K562 (cell line): ENCODE data around the gene NUDT12. TPM values are rescaled to one million over a fixed set of nuclear protein-coding genes. Genes with fewer than 3 reads are reported as not detected.

Experiments used
- ATAC-seq: fragments of 200-7000 bp; cut with Tn5 transposase; 3 replicates; pipeline ENCODE4 v1.9.1; 2020; ENCODE audit warnings: moderate library complexity
- BruUV-seq: library from RNA; stranded (reverse); fragments of 400-500 nt; replicated peaks from 2 replicates; lab custom pipeline; 2021; lab: Mats Ljungman, UMichigan
- CTCF ChIA-PET: fragments of 300-600 bp; formaldehyde crosslinking; extraction: SDS; loops from one replicate; lab custom pipeline; 2021; ENCODE audit warnings: low intra/inter-chr PET ratio; lab: Yijun Ruan, JAX
- POLR2A ChIA-PET: fragments of 300-600, 350-650 bp; sonication (Branson Sonifier 250); formaldehyde crosslinking; extraction: SDS; loops from one replicate; lab custom pipeline; 2021; ENCODE audit warnings: antibody characterized with exemption, inconsistent platforms; lab: Yijun Ruan, JAX
- DNase-seq, 4 experiments: peaks; one replicate each; pipeline versions ENCODE4 v3.0.0 to v3.0.0-alpha.2; 2011 to 2018; ENCODE audit warnings: low spot score in 3 of 4, mixed read lengths in 3 of 4; ENCODE audit errors: extremely low read depth in 1 of 4
- FAIRE-seq: peaks from 2 replicates; lab custom pipeline; 2011; peaks lifted over from hg19 to GRCh38; lab: Jason Lieb, UNC
- H2AFZ ChIP-seq: 2 replicates; pipeline ENCODE4 v1.6.0; 2011; ENCODE audit warnings: low read depth, low read length, control low read depth, inconsistent platforms
- H3K27ac ChIP-seq: fragments of 200-600 bp; 3 replicates; pipeline ENCODE4 v1.8.0; 2011; ENCODE audit warnings: low read depth, mild to moderate bottlenecking, control low read depth, inconsistent platforms, low read length, moderate library complexity, mixed read lengths; ENCODE audit errors: extremely low read depth
- H3K27me3 ChIP-seq, 2 experiments: fragments of 300-600 bp in 1 of 2; 2 replicates in 1 of 2; 3 replicates in 1 of 2; pipeline versions ENCODE4 v1.6.0 to v1.8.0; 2011; ENCODE audit warnings: inconsistent platforms in 2 of 2, low read length in 2 of 2, mild to moderate bottlenecking in 1 of 2, mixed read lengths in 1 of 2, moderate library complexity in 1 of 2; ENCODE audit not compliant: control insufficient read depth in 2 of 2, insufficient read depth in 2 of 2
- H3K36me3 ChIP-seq: fragments of 300-600 bp; 3 replicates; pipeline ENCODE4 v1.8.0; 2011; ENCODE audit warnings: mild to moderate bottlenecking, low read length, inconsistent platforms; ENCODE audit not compliant: control insufficient read depth, insufficient read depth
- H3K4me1 ChIP-seq, 2 experiments: fragments of 200-600 bp in 1 of 2; replicated peaks in 1 of 2; 2 replicates in 1 of 2; 3 replicates in 1 of 2; pipeline versions ENCODE4 v1.5.1 to v1.8.0; 2011; ENCODE audit warnings: inconsistent platforms in 2 of 2, low read length in 2 of 2, mild to moderate bottlenecking in 1 of 2, mixed read lengths in 1 of 2, moderate library complexity in 1 of 2; ENCODE audit not compliant: control insufficient read depth in 2 of 2, insufficient read depth in 2 of 2
- H3K4me2 ChIP-seq: 2 replicates; pipeline ENCODE4 v1.6.1; 2011; ENCODE audit warnings: low read length, control low read depth, inconsistent platforms, mixed read lengths; ENCODE audit not compliant: insufficient read depth
- H3K4me3 ChIP-seq: fragments of 200-600 bp; sonication (generic), shearing (Covaris generic); 2 replicates; pipeline ENCODE4 v1.5.1; 2016; ENCODE audit warnings: control low read depth, inconsistent platforms
- H3K79me2 ChIP-seq: fragments of 200-600 bp; 3 replicates; pipeline ENCODE4 v1.8.0; 2011; ENCODE audit warnings: low read length, inconsistent platforms; ENCODE audit not compliant: control insufficient read depth, insufficient read depth
- H3K9ac ChIP-seq, 2 experiments: 2 replicates each; pipeline versions ENCODE4 v1.6.0 to v1.6.1; 2011; ENCODE audit warnings: low read depth in 2 of 2, low read length in 2 of 2, control low read depth in 1 of 2, inconsistent platforms in 1 of 2, mild to moderate bottlenecking in 1 of 2, mixed read lengths in 1 of 2; ENCODE audit not compliant: insufficient read depth in 1 of 2
- H3K9me1 ChIP-seq: one replicate; pipeline ENCODE4 v1.6.0; 2011; ENCODE audit warnings: inconsistent platforms, mild to moderate bottlenecking, low read length, moderate library complexity; ENCODE audit not compliant: control insufficient read depth, insufficient read depth
- H3K9me3 ChIP-seq: replicated peaks from 2 replicates; pipeline ENCODE4 v1.5.1; 2011; ENCODE audit warnings: low read depth, low read length, inconsistent platforms; ENCODE audit not compliant: control insufficient read depth, insufficient read depth
- H4K20me1 ChIP-seq: replicated peaks from 2 replicates; pipeline ENCODE4 v1.6.1; 2011; ENCODE audit warnings: low read length, inconsistent platforms, mixed read lengths; ENCODE audit not compliant: control insufficient read depth, insufficient read depth
- GTF2E2 ChIP-seq: fragments of 200-800 bp; sonication (Bioruptor generic); IDR thresholded peaks from 2 replicates; pipeline ENCODE4 v1.6.1; 2016; ENCODE audit warnings: missing genetic modification characterization, missing compliant biosample characterization
- RBM22 ChIP-seq: fragments of 200-400 bp; formaldehyde crosslinking; IDR thresholded peaks from 2 replicates; pipeline ENCODE4 v1.6.1; 2018; ENCODE audit warnings: low read length, low read depth; ENCODE audit not compliant: poor library complexity, severe bottlenecking
- RUNX1 ChIP-seq: sonication (generic); IDR thresholded peaks from 2 replicates; pipeline ENCODE4 v1.6.1; 2016; ENCODE audit warnings: antibody characterized with exemption, low read depth
- SIRT6 ChIP-seq: IDR thresholded peaks from one replicate; pipeline ENCODE4 v1.6.1; 2012; ENCODE audit warnings: low read depth, mild to moderate bottlenecking, control low read depth, inconsistent platforms, low read length, moderate library complexity
- UBTF ChIP-seq, 2 experiments: IDR thresholded peaks; 2 replicates each; pipeline ENCODE4 v1.6.1; 2012; ENCODE audit warnings: improper control_type of control experiment in 2 of 2, low read depth in 2 of 2, low read length in 2 of 2, borderline replicate concordance in 1 of 2
- XRCC4 ChIP-seq: IDR thresholded peaks from one replicate; pipeline ENCODE4 v1.6.1; 2011; ENCODE audit not compliant: insufficient read depth, insufficient read length; ENCODE audit errors: extremely low read depth
- ZNF232 ChIP-seq: sonication (generic); formaldehyde crosslinking; IDR thresholded peaks from 2 replicates; pipeline ENCODE4 v1.8.0; 2022; ENCODE audit warnings: mild to moderate bottlenecking, missing genetic modification reagents
- WGBS: fragments of 100-300 bp; shearing (Covaris generic); methylation state at CpG from one replicate; pipeline ENCODE4 v1.1.6; 2016; ENCODE audit warnings: low coverage, mixed read lengths; ENCODE audit not compliant: insufficient coverage; ENCODE audit errors: missing lambda C conversion rate; 5-methylcytosine and 5-hydroxymethylcytosine counted together
- in situ Hi-C: fragments of 300-500 bp; cut with MboI; formaldehyde crosslinking; loops from 4 replicates; pipeline ENCODE4 v1.15.0; 2018; ENCODE audit warnings: inconsistent platforms, mixed read lengths
- intact Hi-C: fragments of 100-400 bp; cut with micrococcal nuclease; formaldehyde crosslinking; loops from 2 replicates; pipeline ENCODE4 v1.14.2; 2022
- polyA plus RNA-seq, 8 experiments: library from polyadenylated mRNA; depleted of rRNA in 4 of 8; stranded (reverse) in 5 of 8; unstranded in 3 of 8; fragments of >200 nt; fragmentation: Nextera tagmentation in 2 of 8; fragmentation: Illumina TruSeq in 1 of 8; extraction: Ambion mirVana in 2 of 8; extraction: Trizol in 1 of 8; gene quantifications; 2 replicates each; pipeline versions ENCODE4 v1.2.1 to v1.2.3, GENCODE V29; 2011 to 2014; ENCODE audit warnings: inconsistent platforms in 1 of 8, missing spikeins in 1 of 8
- total RNA-seq, 7 experiments: library from RNA; depleted of rRNA in 6 of 7; stranded (reverse); fragments of >200 nt in 6 of 7; fragmentation: Illumina TruSeq in 2 of 7; extraction: Trizol in 2 of 7; gene quantifications; 2 replicates each; pipeline versions ENCODE4 v1.2.1 to v1.2.3, GENCODE V29; 2011 to 2021; ENCODE audit warnings: low replicate concordance in 1 of 7
- TF ChIP-seq, protein P1 (sequence below): conservative IDR thresholded peaks from 2 replicates; pipeline ENCODE4 v1.6.1; 2011; ENCODE audit warnings: low read depth, mild to moderate bottlenecking, low read length; ENCODE audit not compliant: control insufficient read depth
- TF ChIP-seq, protein P2 (sequence below): fragments of 250-450 bp; sonication (Bioruptor Pico); IDR thresholded peaks from 2 replicates; pipeline ENCODE4 v1.4.0; 2020; ENCODE audit warnings: mild to moderate bottlenecking, moderate library complexity, borderline replicate concordance

The NUDT12 gene
- total and polyA plus RNA-seq, 9 of the 15 experiments (the other 6 are each of a cell fraction or from before 2014, with no cell fraction given), result 10.9 to 27.2 (median 18.5) TPM

DNA sequence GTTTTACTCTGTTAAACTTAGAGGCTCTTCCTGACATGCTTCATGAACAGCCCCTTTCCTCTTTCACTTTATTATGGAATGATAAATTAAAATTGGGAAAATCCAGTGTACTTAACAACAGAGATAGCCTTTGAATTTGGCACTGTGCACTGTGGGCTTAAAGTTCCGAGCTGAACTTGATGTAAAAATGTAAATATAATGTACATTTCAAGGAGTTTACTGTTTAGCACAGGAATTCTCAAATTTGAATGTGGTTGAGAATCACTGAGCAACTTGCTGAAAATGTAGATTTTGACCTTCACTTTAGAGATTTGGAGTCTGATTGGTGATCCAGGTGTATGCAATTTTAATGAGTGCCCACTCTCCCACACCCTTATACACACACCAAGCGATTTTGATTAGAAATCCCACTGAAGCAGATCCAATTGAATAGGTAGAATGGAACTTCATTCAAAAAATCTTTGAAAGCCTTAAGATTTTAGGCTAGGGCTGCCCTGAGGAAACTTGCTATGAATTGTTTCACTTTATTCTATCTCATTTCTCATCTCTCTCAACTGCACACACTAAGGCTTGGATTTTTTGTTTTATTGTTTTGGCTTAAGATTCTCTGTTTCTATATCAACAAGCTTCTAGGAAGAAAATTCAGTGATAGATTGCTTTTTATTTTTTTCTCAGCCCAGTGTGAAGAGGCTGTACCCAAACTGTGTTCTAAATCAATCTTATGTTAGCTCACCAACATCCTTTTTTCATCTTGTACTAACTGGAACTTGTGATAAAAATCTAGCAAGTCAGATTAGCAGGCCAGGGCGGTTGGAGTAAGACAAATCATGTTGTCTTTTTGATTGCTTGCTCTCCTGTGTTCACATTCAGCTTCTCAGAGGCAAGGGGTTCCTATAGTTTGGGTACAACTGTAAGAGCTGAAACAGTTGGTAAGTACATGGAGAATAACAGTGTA is 22.9 kb downstream of the NUDT12 start (continued):
- TF ChIP-seq RUNX1 (no peak), UBTF (IDR thresholded peaks at IDR 0.05; ENCODE audit: borderline replicate concordance in 1 of 2, low read depth in 2 of 2, low read length in 2 of 2) (no peak)

DNA sequence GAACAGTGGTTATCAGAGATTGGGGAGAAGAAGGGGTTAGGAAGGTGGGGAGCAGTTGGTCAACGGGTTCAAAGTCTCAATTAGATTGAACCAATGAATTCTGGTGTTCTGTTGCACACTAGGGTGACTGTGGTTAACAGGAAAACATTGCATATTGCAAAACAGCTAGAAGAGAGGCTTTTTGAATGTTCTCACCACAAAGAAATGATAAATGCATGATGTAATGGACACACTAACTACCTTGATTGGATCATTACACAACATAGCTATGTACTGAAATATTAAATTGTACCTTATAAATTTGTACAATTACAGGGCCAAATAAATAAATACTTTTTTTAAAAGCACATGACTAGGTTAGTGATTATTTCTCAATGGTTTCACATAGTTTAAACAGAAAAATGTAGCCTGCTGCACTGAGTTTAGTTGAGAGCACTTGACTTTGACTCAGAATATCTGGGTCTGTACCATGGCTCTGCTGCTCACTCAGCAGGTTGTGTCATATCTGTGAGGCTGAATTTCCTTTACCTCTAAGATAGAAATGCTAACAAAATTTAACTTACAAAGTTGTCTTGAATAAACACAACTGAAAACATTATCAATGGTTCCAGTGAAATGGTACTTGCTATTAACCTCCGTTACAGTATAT is 30.4 kb downstream of the NUDT12 start:
- H3K4me1 ChIP-seq, result no peaks in the 10 kb centered on the region
- H3K27ac ChIP-seq, result no peak overlapping the region
- H3K9me3 ChIP-seq, result no peaks in the 10 kb centered on the region
- no peak overlapping the region for H2AFZ ChIP-seq
- intact Hi-C loops (no loop called here), in situ Hi-C loops (no loop called here)
- CTCF ChIA-PET, result no interaction called here
- BruUV-seq, result no TSS peak
- no peaks in the 10 kb centered on the region for H3K36me3 ChIP-seq
- no peak for FAIRE-seq
- POLR2A ChIA-PET, result no interaction called here
- H3K4me2 ChIP-seq, result no peak overlapping the region
- no peaks in the 10 kb centered on the region for H3K79me2 ChIP-seq
- H3K27me3 ChIP-seq, result no peaks in the 10 kb centered on the region
- no peak for ATAC-seq
- no peaks in the 10 kb centered on the region for H4K20me1 ChIP-seq
- TF ChIP-seq ZNF232 (CRISPR knock-in tag) (no peak), RBM22 (no peak), GTF2E2 (tag) (no peak), XRCC4 (no peak), SIRT6 (no peak)
- TF ChIP-seq, protein P1, sequence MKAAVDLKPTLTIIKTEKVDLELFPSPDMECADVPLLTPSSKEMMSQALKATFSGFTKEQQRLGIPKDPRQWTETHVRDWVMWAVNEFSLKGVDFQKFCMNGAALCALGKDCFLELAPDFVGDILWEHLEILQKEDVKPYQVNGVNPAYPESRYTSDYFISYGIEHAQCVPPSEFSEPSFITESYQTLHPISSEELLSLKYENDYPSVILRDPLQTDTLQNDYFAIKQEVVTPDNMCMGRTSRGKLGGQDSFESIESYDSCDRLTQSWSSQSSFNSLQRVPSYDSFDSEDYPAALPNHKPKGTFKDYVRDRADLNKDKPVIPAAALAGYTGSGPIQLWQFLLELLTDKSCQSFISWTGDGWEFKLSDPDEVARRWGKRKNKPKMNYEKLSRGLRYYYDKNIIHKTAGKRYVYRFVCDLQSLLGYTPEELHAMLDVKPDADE, result no peak
- TF ChIP-seq, protein P2, sequence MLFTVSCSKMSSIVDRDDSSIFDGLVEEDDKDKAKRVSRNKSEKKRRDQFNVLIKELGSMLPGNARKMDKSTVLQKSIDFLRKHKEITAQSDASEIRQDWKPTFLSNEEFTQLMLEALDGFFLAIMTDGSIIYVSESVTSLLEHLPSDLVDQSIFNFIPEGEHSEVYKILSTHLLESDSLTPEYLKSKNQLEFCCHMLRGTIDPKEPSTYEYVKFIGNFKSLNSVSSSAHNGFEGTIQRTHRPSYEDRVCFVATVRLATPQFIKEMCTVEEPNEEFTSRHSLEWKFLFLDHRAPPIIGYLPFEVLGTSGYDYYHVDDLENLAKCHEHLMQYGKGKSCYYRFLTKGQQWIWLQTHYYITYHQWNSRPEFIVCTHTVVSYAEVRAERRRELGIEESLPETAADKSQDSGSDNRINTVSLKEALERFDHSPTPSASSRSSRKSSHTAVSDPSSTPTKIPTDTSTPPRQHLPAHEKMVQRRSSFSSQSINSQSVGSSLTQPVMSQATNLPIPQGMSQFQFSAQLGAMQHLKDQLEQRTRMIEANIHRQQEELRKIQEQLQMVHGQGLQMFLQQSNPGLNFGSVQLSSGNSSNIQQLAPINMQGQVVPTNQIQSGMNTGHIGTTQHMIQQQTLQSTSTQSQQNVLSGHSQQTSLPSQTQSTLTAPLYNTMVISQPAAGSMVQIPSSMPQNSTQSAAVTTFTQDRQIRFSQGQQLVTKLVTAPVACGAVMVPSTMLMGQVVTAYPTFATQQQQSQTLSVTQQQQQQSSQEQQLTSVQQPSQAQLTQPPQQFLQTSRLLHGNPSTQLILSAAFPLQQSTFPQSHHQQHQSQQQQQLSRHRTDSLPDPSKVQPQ (CRISPR knock-in tag), result no peak
- H3K9ac ChIP-seq, result no peak overlapping the region
- H3K9me1 ChIP-seq, result no peaks in the 10 kb centered on the region
- WGBS, result 0% methylated on average over 2 of the region's 2 CpGs
- no peak for DNase-seq
- H3K4me3 ChIP-seq, result no peak overlapping the region
